SK-N-SH (cell line): ENCODE measurements around the gene TNPO2. TPM values are rescaled to one million over a fixed set of nuclear protein-coding genes. Genes with fewer than 3 reads are reported as not detected.

Experiments used
- CTCF ChIA-PET: fragments of 300-600, 350-600 bp; formaldehyde crosslinking; extraction: SDS; loops from one replicate; lab custom pipeline; 2021; lab: Yijun Ruan, JAX
- POLR2A ChIA-PET: fragments of 350-600 bp; sonication (Branson Sonifier 250); formaldehyde crosslinking; extraction: SDS; loops from one replicate; lab custom pipeline; 2020; ENCODE audit warnings: antibody characterized with exemption, inconsistent platforms; lab: Yijun Ruan, JAX
- DNase-seq: peaks from one replicate; pipeline ENCODE4 v3.0.0; 2012
- H2AFZ ChIP-seq: fragments of 200-600 bp; sonication (generic); 2 replicates; pipeline ENCODE4 v1.8.1; 2016; ENCODE audit warnings: antibody characterized with exemption, mild to moderate bottlenecking, low read depth
- H3F3A ChIP-seq: fragments of 200-600 bp; sonication (generic); replicated peaks from 2 replicates; pipeline ENCODE3; 2016; ENCODE audit warnings: antibody characterized with exemption, mild to moderate bottlenecking; ENCODE audit not compliant: insufficient read depth
- H3K27ac ChIP-seq, 2 experiments: fragments of 200-500 bp in 1 of 2; fragments of 200-600 bp in 1 of 2; sonication (Bioruptor generic) in 1 of 2; sonication (generic), shearing (Covaris generic) in 1 of 2; 2 replicates each; pipeline versions ENCODE4 v1.5.1 to v1.6.1; 2014 to 2016; ENCODE audit warnings: low read depth in 2 of 2, inconsistent platforms in 1 of 2, low read length in 1 of 2, mild to moderate bottlenecking in 1 of 2, mixed read lengths in 1 of 2
- H3K27me3 ChIP-seq: fragments of 200-600 bp; sonication (generic), shearing (Covaris generic); 2 replicates; pipeline ENCODE4 v1.6.1; 2016; ENCODE audit warnings: mixed run types; ENCODE audit not compliant: insufficient read depth
- H3K36me3 ChIP-seq, 2 experiments: fragments of 200-500 bp in 1 of 2; fragments of 200-600 bp in 1 of 2; sonication (Bioruptor generic) in 1 of 2; sonication (generic) in 1 of 2; replicated peaks in 1 of 2; 2 replicates each; pipeline versions ENCODE3 to v1.5.1; 2014 to 2016; ENCODE audit warnings: low read length in 1 of 2, mild to moderate bottlenecking in 1 of 2; ENCODE audit not compliant: insufficient read depth in 2 of 2, control insufficient read depth in 1 of 2
- H3K4me1 ChIP-seq, 2 experiments: fragments of 200-500 bp in 1 of 2; fragments of 200-600 bp in 1 of 2; sonication (Bioruptor generic) in 1 of 2; sonication (generic), shearing (Covaris generic) in 1 of 2; 2 replicates each; pipeline versions ENCODE4 v1.5.1 to v1.6.1; 2014 to 2016; ENCODE audit warnings: low read depth in 1 of 2, low read length in 1 of 2, mixed run types in 1 of 2; ENCODE audit not compliant: insufficient read depth in 2 of 2, control insufficient read depth in 1 of 2
- H3K4me2 ChIP-seq: fragments of 200-600 bp; sonication (generic), shearing (Covaris generic); 2 replicates; pipeline ENCODE4 v1.6.1; 2017; ENCODE audit warnings: mixed run types
- H3K4me3 ChIP-seq, 2 experiments: fragments of 200-500 bp in 1 of 2; fragments of 200-600 bp in 1 of 2; sonication (Bioruptor generic) in 1 of 2; sonication (generic), shearing (Covaris generic) in 1 of 2; 2 replicates each; pipeline versions ENCODE4 v1.5.1 to v1.8.1; 2014 to 2016; ENCODE audit warnings: low read depth in 2 of 2, inconsistent platforms in 1 of 2, low read length in 1 of 2, mild to moderate bottlenecking in 1 of 2, mixed read lengths in 1 of 2, moderate library complexity in 1 of 2
- H3K79me2 ChIP-seq: fragments of 200-600 bp; sonication (generic); 2 replicates; pipeline ENCODE4 v1.8.1; 2017; ENCODE audit warnings: mild to moderate bottlenecking; ENCODE audit not compliant: insufficient read depth
- H3K9ac ChIP-seq: fragments of 200-600 bp; sonication (generic); 2 replicates; pipeline ENCODE4 v1.6.1; 2017; ENCODE audit warnings: mixed run types
- H3K9me2 ChIP-seq: fragments of 200-600 bp; sonication (generic); 2 replicates; pipeline ENCODE4 v1.6.1; 2017; ENCODE audit warnings: mixed run types
- H3K9me3 ChIP-seq: fragments of 200-600 bp; sonication (generic); 2 replicates; pipeline ENCODE4 v1.6.1; 2017; ENCODE audit warnings: mixed run types, mild to moderate bottlenecking, moderate library complexity
- H4K20me1 ChIP-seq: fragments of 200-600 bp; sonication (generic); 2 replicates; pipeline ENCODE4 v1.6.1; 2017; ENCODE audit warnings: mild to moderate bottlenecking, mixed run types; ENCODE audit not compliant: insufficient read depth
- CHD2 ChIP-seq: fragments of 150-350 bp; IDR thresholded peaks from 2 replicates; pipeline ENCODE4 v1.6.1; 2018; ENCODE audit warnings: low read length; ENCODE audit not compliant: partially characterized antibody
- CTCF ChIP-seq: fragments of 200-600 bp; sonication (generic); IDR thresholded peaks from 2 replicates; pipeline ENCODE4 v1.6.1; 2017; ENCODE audit warnings: antibody characterized with exemption, mild to moderate bottlenecking, moderate library complexity
- ELF1 ChIP-seq: IDR thresholded peaks from 2 replicates; pipeline ENCODE4 v1.4.0; 2012
- FOSL2 ChIP-seq: IDR thresholded peaks from 2 replicates; pipeline ENCODE4 v1.4.0; 2012; ENCODE audit warnings: low read depth, mild to moderate bottlenecking, moderate library complexity, borderline replicate concordance
- FOXM1 ChIP-seq: IDR thresholded peaks from 2 replicates; pipeline ENCODE4 v1.4.0; 2012; ENCODE audit warnings: low read depth, mild to moderate bottlenecking
- GATA2 ChIP-seq: sonication (generic); formaldehyde crosslinking; IDR thresholded peaks from 2 replicates; pipeline ENCODE4 v1.5.0; 2020; ENCODE audit warnings: mild to moderate bottlenecking, missing genetic modification reagents
- JUND ChIP-seq: IDR thresholded peaks from 2 replicates; pipeline ENCODE4 v1.4.0; 2012
- MXI1 ChIP-seq: IDR thresholded peaks from 2 replicates; pipeline ENCODE4 v1.6.1; 2012; ENCODE audit warnings: mild to moderate bottlenecking, low read depth, low read length, improper control_type of control experiment
- RCOR1 ChIP-seq: fragments of 150-350 bp; IDR thresholded peaks from 2 replicates; pipeline ENCODE4 v1.6.1; 2017; ENCODE audit warnings: antibody characterized with exemption, low read length
- RFX5 ChIP-seq: IDR thresholded peaks from 2 replicates; pipeline ENCODE4 v1.6.1; 2012; ENCODE audit warnings: mild to moderate bottlenecking, improper control_type of control experiment, low read length
- RXRA ChIP-seq: IDR thresholded peaks from 2 replicates; pipeline ENCODE4 v1.4.0; 2012; ENCODE audit warnings: low read depth, mild to moderate bottlenecking, borderline replicate concordance
- SIN3A ChIP-seq: IDR thresholded peaks from 2 replicates; pipeline ENCODE4 v1.6.1; 2012; ENCODE audit warnings: low read depth, mild to moderate bottlenecking, low read length, moderate library complexity, borderline replicate concordance
- TAF1 ChIP-seq: IDR thresholded peaks from 2 replicates; pipeline ENCODE4 v1.6.1; 2012; ENCODE audit warnings: low read depth, mild to moderate bottlenecking, low read length, moderate library complexity, borderline replicate concordance
- TCF12 ChIP-seq: IDR thresholded peaks from 2 replicates; pipeline ENCODE4 v1.4.0; 2012
- TEAD4 ChIP-seq: IDR thresholded peaks from 2 replicates; pipeline ENCODE4 v1.4.0; 2012; ENCODE audit warnings: mild to moderate bottlenecking, borderline replicate concordance; ENCODE audit not compliant: insufficient read depth
- YY1 ChIP-seq: IDR thresholded peaks from 2 replicates; pipeline ENCODE4 v1.4.0; 2012; ENCODE audit warnings: low read depth, mild to moderate bottlenecking
- ZBTB33 ChIP-seq: IDR thresholded peaks from 2 replicates; pipeline ENCODE4 v1.4.0; 2012; ENCODE audit warnings: low read depth, borderline replicate concordance
- WGBS: methylation state at CpG from one replicate; pipeline ENCODE4 v1.1.6; 2017; ENCODE audit warnings: low lambda C conversion rate; 5-methylcytosine and 5-hydroxymethylcytosine counted together
- polyA plus RNA-seq, 3 experiments: library from polyadenylated mRNA; depleted of rRNA; stranded (reverse); fragments of >200 nt; gene quantifications; 2 replicates each; pipeline ENCODE4 v1.2.3, GENCODE V29; 2012
- TF ChIP-seq, protein P1 (sequence below): fragments of 150-350 bp; IDR thresholded peaks from 2 replicates; pipeline ENCODE4 v1.6.1; 2017; ENCODE audit warnings: antibody characterized with exemption, low read length, low read depth, borderline replicate concordance

TNPO2 gene
- polyA plus RNA-seq, 1 of the 3 experiments (the other 2 are of a cell fraction), result 82.4 TPM

DNA sequence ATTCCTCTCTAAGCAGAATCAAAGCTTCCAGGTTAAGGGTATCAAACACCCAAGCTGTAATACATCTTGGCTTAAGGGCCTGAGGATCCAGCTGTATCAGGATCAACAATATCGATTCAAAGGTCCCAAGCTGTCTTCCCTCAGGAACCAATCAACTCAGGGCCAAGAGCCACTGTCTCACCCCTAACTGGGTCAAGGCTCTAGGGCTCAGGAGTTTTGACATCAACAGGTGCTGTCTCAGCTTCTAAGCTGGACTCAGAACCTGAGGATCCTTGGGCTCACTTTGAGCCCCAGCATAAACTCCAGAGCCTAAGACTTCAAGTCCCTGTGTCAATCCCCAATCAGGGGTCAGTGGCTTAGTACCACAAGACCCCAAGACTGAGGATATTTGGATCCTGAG lies 28.2 kb downstream of the TNPO2 start (continued):
- no peak for TF ChIP-seq TCF12

DNA sequence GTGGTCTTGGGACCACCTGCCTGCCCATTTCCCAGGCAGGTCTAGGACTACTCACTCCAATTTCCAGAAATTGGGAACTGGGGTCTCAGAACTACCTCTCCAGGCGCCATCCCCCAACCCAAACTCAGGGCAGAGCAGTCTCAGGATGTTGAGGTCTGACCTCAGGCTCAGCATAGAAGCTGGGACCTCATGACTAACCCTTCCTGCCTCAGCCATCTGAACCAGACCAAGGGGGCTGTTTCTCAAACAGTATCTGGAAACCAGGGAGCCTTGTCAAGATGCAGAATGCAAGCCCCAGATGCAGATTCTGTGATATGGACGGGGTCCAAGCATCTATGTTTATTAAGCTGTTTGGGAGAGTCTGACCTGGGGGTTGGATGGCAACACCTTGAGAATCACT lies 28.6 kb downstream of the TNPO2 start:
- Histone ChIP-seq H3K27me3 (no peaks in the 10 kb centered on the region), H3F3A (peaks cover 32% of the 10 kb centered on the region), H2AFZ (no peak overlapping the region), H3K4me1 (peaks cover 0 to 16% of the 10 kb centered on the region in 2 experiments; a peak in 2 of 4 replicates), H4K20me1 (no peaks in the 10 kb centered on the region), H3K9me2 (no peaks in the 10 kb centered on the region), H3K79me2 (no peaks in the 10 kb centered on the region; the same call in 1 of the 2 replicates), H3K27ac (no peak overlapping the region), H3K36me3 (peaks cover 11 to 15% of the 10 kb centered on the region in 2 experiments), H3K4me2 (peak overlapping the region; percentile 81), H3K4me3 (peak overlapping the region; percentile 81 to 89), H3K9ac (no peak overlapping the region), H3K9me3 (no peaks in the 10 kb centered on the region)
- ChIA-PET POLR2A (interaction anchor here (1.1 to 1.4 kb wide), 2 partner anchors 13 to 29 kb away, joined by 3 to 4 read pairs; partner anchors contain the start of genes DHPS, MAN2B1 and WDR83), CTCF (interaction anchor here (1.1 to 2.9 kb wide), 4 partner anchors 19 to 152 kb away, joined by 3 to 11 read pairs (median 4); no protein-coding TSS in a partner anchor)
- no peak for DNase-seq
- TF ChIP-seq TEAD4 (no peak), ZBTB33 (no peak), CTCF (no peak), RFX5 (no peak), SIN3A (no peak), TAF1 (no peak), GATA2 (CRISPR knock-in tag) (no peak), FOSL2 (no peak), ELF1 (no peak)
- WGBS, result 60% methylated on average over 2 of the region's 2 CpGs

- Histone ChIP-seq H3K9me2 (no peaks in the 10 kb centered on the region), H4K20me1 (no peaks in the 10 kb centered on the region), H2AFZ (no peak overlapping the region), H3K9me3 (no peaks in the 10 kb centered on the region), H3F3A (peaks cover 29% of the 10 kb centered on the region), H3K4me3 (no peak overlapping the region), H3K36me3 (peaks cover 6 to 15% of the 10 kb centered on the region in 2 experiments), H3K27ac (no peak overlapping the region), H3K27me3 (no peaks in the 10 kb centered on the region), H3K4me1 (peaks cover 0 to 16% of the 10 kb centered on the region in 2 experiments; a peak in 2 of 4 replicates), H3K79me2 (no peaks in the 10 kb centered on the region; the same call in 1 of the 2 replicates), H3K4me2 (peak overlapping the region; percentile 81; the same call in 1 of the 2 replicates), H3K9ac (no peak overlapping the region)
- DNase-seq, result no peak
- TF ChIP-seq SIN3A (no peak), CHD2 (no peak), JUND (no peak), RXRA (no peak), MXI1 (no peak), YY1 (no peak), FOXM1 (no peak), RFX5 (no peak), RCOR1 (no peak)
- TF ChIP-seq, protein P1, sequence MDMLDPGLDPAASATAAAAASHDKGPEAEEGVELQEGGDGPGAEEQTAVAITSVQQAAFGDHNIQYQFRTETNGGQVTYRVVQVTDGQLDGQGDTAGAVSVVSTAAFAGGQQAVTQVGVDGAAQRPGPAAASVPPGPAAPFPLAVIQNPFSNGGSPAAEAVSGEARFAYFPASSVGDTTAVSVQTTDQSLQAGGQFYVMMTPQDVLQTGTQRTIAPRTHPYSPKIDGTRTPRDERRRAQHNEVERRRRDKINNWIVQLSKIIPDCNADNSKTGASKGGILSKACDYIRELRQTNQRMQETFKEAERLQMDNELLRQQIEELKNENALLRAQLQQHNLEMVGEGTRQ, result no peak
- POLR2A ChIA-PET, result interaction anchor here (1.4 kb wide), 1 partner anchor 13 kb away, joined by 3 read pairs; the partner anchor contains the start of gene DHPS
- CTCF ChIA-PET, result interaction anchor here (1.0 to 2.9 kb wide), 4 partner anchors 18 to 153 kb away, joined by 3 to 11 read pairs (median 4); no protein-coding TSS in a partner anchor
- 100% methylated on average over 6 of the region's 16 CpGs for WGBS
Measured at GRCh38 chr19:12694641-12695040, 29.1 kb downstream of the TNPO2 start.
